Hindlimb muscle (tissue), 1 donor: ENCODE measurements around the gene RTP3. TPM values are rescaled to one million over a fixed set of nuclear protein-coding genes. Genes with fewer than 3 reads are reported as not detected.
"Not testable (repeated sequence)": the region's sequence is repeated elsewhere in the genome, so short reads cannot be mapped to it uniquely, and the experiment has no call there.

ENCODE experiments used
- DNase-seq: peaks from one replicate; pipeline ENCODE4 v3.0.0-alpha.2; 2013
- polyA plus RNA-seq: library from polyadenylated mRNA; unstranded; fragments of 120-200 nt; gene quantifications from one replicate; pipeline ENCODE4 v1.2.1, GENCODE V29; 2013; ENCODE audit not compliant: insufficient read length

Gene RTP3
- polyA plus RNA-seq, 1 donor, result 0.25 TPM

DNA sequence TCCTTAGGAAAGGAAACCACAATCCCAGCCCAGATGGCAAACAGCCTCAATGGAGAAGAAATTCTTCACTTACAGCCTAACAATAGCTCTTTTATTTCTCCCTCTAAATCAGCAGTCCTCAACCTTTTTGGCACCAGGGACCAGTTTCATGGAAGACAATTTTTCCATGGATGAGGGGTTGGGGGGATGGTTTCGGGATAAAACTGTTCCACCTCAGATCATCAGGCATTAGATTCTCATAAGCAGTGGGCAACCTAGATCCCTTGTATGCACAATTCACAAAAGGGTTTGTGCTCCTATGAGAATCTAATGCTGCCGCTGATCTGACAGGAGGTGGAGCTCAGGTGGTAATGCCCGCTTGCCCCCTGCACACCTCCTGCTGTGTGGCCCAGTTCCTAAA is 50.8 kb downstream of the RTP3 start:
- DNase-seq, result not testable (repeated sequence)

GRCh38 chr3:46549408-46549904 is 51.7 kb downstream of the RTP3 start:
- no peak for DNase-seq

DNA sequence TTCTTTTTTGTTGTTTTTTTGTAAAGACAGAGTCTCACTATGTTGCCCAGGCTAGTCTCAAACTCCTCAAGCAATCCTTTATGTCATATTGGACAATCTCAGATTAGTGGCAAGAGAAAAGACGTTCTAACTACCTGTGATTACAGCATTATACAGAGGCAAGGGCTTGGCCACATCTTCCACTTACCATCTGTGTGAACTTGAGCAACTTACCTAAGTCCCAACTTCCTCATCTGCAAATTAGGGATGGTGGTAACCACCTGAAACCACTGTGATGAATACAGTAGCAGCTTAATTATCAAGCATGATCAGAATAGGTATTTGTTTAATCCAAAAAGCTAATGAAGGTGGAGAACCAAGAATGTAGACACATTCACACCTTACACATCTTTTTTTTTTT is 52.2 kb downstream of the RTP3 start:
- DNase-seq, result no peak

Other genes with a start within 250 kb of the RTP3 start
- 0.58 TPM for gene CCR2, start 143.9 kb upstream of the RTP3 start, polyA plus RNA-seq
- 0.52 TPM for gene CCR5, start 127.0 kb upstream of the RTP3 start, polyA plus RNA-seq
- gene CCRL2, start 90.7 kb upstream of the RTP3 start, polyA plus RNA-seq, result 0.74 TPM
- gene LTF, start 33.1 kb upstream of the RTP3 start, polyA plus RNA-seq, result 3.7 TPM
- gene LRRC2, start 68.3 kb downstream of the RTP3 start, polyA plus RNA-seq, result 5.9 TPM
- gene FAM240A, start 114.5 kb downstream of the RTP3 start, polyA plus RNA-seq, result 0.26 TPM
- 6.3 TPM for gene ALS2CL, start 195.7 kb downstream of the RTP3 start, polyA plus RNA-seq
- 0.63 TPM for gene TMIE, start 203.4 kb downstream of the RTP3 start, polyA plus RNA-seq
- not detected for gene PRSS50, start 219.9 kb downstream of the RTP3 start, polyA plus RNA-seq